OCI-LY7 (cell line): ENCODE results near the gene WNT8A. TPM values are rescaled to one million over a fixed set of nuclear protein-coding genes. Genes with fewer than 3 reads are reported as not detected.

ENCODE experiments used
- BruUV-seq: library from RNA; stranded (reverse); fragments of 400-500 nt; replicated peaks from 2 replicates; lab custom pipeline; 2021; lab: Mats Ljungman, UMichigan
- CTCF ChIA-PET: fragments of 300-600 bp; sonication (Branson Sonifier 250); formaldehyde crosslinking; loops from one replicate; lab custom pipeline; 2022; ENCODE audit warnings: antibody characterized with exemption; ENCODE audit not compliant: unreplicated experiment; lab: Charles Lee
- POLR2A ChIA-PET: fragments of 300-600 bp; sonication (Branson Sonifier 250); formaldehyde crosslinking; loops from one replicate; lab custom pipeline; 2022; ENCODE audit warnings: antibody characterized with exemption; lab: Charles Lee
- DNase-seq: peaks from one replicate; pipeline ENCODE4 v3.0.0-alpha.2; 2015; ENCODE audit warnings: low spot score
- H2AFZ ChIP-seq: fragments of 200-600 bp; sonication (generic), shearing (Covaris generic); 2 replicates; pipeline ENCODE4 v1.6.1; 2014; ENCODE audit warnings: mild to moderate bottlenecking, antibody characterized with exemption, low read length, moderate library complexity
- H3K27ac ChIP-seq: fragments of 200-600 bp; sonication (generic); 2 replicates; pipeline ENCODE4 v1.5.1; 2014; ENCODE audit warnings: mixed run types, low read depth, mild to moderate bottlenecking, moderate library complexity, low read length, inconsistent platforms; ENCODE audit not compliant: poor library complexity, severe bottlenecking
- H3K36me3 ChIP-seq: fragments of 200-600 bp; sonication (generic); 2 replicates; pipeline ENCODE4 v1.6.1; 2014; ENCODE audit warnings: mild to moderate bottlenecking, antibody characterized with exemption, low read length, moderate library complexity, mixed read lengths; ENCODE audit not compliant: insufficient read depth
- H3K4me1 ChIP-seq: fragments of 200-600 bp; sonication (generic); 2 replicates; pipeline ENCODE4 v1.5.1; 2014; ENCODE audit warnings: mild to moderate bottlenecking, low read length; ENCODE audit not compliant: insufficient read depth, poor library complexity, severe bottlenecking
- H3K4me2 ChIP-seq: fragments of 200-600 bp; sonication (generic); 2 replicates; pipeline ENCODE4 v1.6.1; 2014; ENCODE audit warnings: mild to moderate bottlenecking, low read length
- H3K4me3 ChIP-seq: fragments of 200-600 bp; sonication (generic); 2 replicates; pipeline ENCODE4 v1.5.1; 2014; ENCODE audit warnings: mild to moderate bottlenecking, low read depth, low read length; ENCODE audit not compliant: poor library complexity, severe bottlenecking
- H3K79me2 ChIP-seq: fragments of 200-600 bp; sonication (generic); 2 replicates; pipeline ENCODE4 v1.6.1; 2016; ENCODE audit warnings: low read depth, mild to moderate bottlenecking, low read length, moderate library complexity, mixed read lengths; ENCODE audit not compliant: insufficient read depth
- H3K9me2 ChIP-seq: fragments of 200-600 bp; sonication (generic); 2 replicates; pipeline ENCODE4 v1.6.1; 2016; ENCODE audit warnings: mild to moderate bottlenecking, low read length, mixed read lengths; ENCODE audit not compliant: insufficient read depth
- H3K9me3 ChIP-seq: fragments of 200-600 bp; sonication (generic); 2 replicates; pipeline ENCODE4 v1.6.1; 2014; ENCODE audit warnings: mild to moderate bottlenecking, mixed run types, low read length, mixed read lengths
- H4K20me1 ChIP-seq: fragments of 200-600 bp; sonication (generic); 2 replicates; pipeline ENCODE4 v1.6.1; 2014; ENCODE audit warnings: mild to moderate bottlenecking, antibody characterized with exemption, low read length, moderate library complexity, mixed read lengths; ENCODE audit not compliant: insufficient read depth
- EZH2phosphoT487 ChIP-seq: fragments of 200-600 bp; sonication (generic); IDR thresholded peaks from 2 replicates; pipeline ENCODE4 v1.6.1; 2018; ENCODE audit warnings: low read depth, borderline replicate concordance, mild to moderate bottlenecking, mixed run types, antibody characterized with exemption, low read length, moderate library complexity, mixed read lengths
- intact Hi-C: fragments of 100-400 bp; cut with micrococcal nuclease; formaldehyde crosslinking; loops from one replicate; pipeline ENCODE4 v1.10.0; 2022; ENCODE audit not compliant: unreplicated experiment
- total RNA-seq, 2 experiments: library from RNA; depleted of rRNA in 1 of 2; stranded (reverse); fragments of >200 nt in 1 of 2; shearing (Covaris generic) in 1 of 2; gene quantifications; 2 replicates each; pipeline ENCODE4 v1.2.3, GENCODE V29; 2014 to 2022
- TF ChIP-seq, protein P1 (sequence below): fragments of 200-600 bp; sonication (generic); conservative IDR thresholded peaks from 2 replicates; pipeline ENCODE4 v1.5.1; 2014; ENCODE audit warnings: mild to moderate bottlenecking, antibody characterized with exemption, low read length, moderate library complexity, mixed read lengths

The WNT8A gene
- total RNA-seq, 2 experiments from 2014 or later = not detected

DNA sequence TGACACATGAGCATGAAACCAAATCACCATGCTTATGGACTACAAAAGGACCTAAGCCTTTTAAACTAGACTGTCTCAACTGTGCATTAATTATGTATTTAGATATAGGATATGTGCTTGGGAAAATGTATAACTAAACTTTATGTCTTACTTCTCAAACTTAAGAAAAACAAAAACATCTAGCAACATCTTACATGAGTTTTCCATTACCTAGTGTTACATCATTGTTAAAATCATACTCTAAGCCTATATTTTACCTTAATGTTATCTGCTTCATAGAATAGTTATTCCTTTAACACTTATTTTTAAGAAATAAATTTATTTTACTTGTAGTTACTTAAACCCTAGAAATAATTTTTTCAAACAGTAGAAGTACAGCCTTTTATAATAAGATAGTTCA lies 31.4 kb downstream of the WNT8A start:
- Histone ChIP-seq H3K4me2 (no peak overlapping the region), H3K4me3 (no peak overlapping the region), H3K9me2 (no peaks in the 10 kb centered on the region), H3K4me1 (no peaks in the 10 kb centered on the region), H3K79me2 (no peaks in the 10 kb centered on the region), H4K20me1 (no peaks in the 10 kb centered on the region), H3K27ac (no peak overlapping the region), H3K36me3 (no peaks in the 10 kb centered on the region), H2AFZ (no peak overlapping the region), H3K9me3 (no peaks in the 10 kb centered on the region)
- BruUV-seq = no TSS peak
- no peak for TF ChIP-seq EZH2phosphoT487
- TF ChIP-seq, protein P1, sequence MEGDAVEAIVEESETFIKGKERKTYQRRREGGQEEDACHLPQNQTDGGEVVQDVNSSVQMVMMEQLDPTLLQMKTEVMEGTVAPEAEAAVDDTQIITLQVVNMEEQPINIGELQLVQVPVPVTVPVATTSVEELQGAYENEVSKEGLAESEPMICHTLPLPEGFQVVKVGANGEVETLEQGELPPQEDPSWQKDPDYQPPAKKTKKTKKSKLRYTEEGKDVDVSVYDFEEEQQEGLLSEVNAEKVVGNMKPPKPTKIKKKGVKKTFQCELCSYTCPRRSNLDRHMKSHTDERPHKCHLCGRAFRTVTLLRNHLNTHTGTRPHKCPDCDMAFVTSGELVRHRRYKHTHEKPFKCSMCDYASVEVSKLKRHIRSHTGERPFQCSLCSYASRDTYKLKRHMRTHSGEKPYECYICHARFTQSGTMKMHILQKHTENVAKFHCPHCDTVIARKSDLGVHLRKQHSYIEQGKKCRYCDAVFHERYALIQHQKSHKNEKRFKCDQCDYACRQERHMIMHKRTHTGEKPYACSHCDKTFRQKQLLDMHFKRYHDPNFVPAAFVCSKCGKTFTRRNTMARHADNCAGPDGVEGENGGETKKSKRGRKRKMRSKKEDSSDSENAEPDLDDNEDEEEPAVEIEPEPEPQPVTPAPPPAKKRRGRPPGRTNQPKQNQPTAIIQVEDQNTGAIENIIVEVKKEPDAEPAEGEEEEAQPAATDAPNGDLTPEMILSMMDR = no peak
- ChIA-PET CTCF (no interaction called here), POLR2A (no interaction called here)
- DNase-seq = no peak
- intact Hi-C loops = no loop called here

DNA sequence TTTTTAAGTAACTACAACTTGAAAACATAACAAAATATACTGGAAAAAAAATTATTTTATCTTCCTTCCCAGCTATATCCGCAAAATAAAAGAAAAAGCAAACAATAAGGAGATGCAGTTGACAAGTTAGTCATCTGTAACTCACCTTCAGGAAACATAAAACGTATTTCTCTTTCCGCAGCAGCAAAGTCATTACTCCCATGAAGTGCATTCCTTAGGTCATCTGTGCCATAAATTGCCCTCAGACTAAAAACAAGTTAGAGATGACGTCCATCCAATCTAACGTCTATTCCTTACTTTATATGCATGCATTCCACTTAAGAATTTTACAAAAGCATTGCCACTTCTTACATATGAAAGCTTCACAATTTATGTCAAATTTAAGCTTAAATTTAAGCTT lies 44.5 kb downstream of the WNT8A start:
- POLR2A ChIA-PET = interaction anchor here (0.6 kb wide), 2 partner anchors 142 kb away, joined by 4 to 6 read pairs; no protein-coding TSS in a partner anchor
- Histone ChIP-seq H3K36me3 (no peaks in the 10 kb centered on the region), H3K9me2 (no peaks in the 10 kb centered on the region), H3K79me2 (no peaks in the 10 kb centered on the region), H3K4me3 (no peak overlapping the region), H3K27ac (no peak overlapping the region), H4K20me1 (no peaks in the 10 kb centered on the region), H3K4me1 (no peaks in the 10 kb centered on the region), H3K4me2 (no peak overlapping the region), H2AFZ (no peak overlapping the region), H3K9me3 (no peaks in the 10 kb centered on the region)
- no TSS peak for BruUV-seq
- intact Hi-C loops = no loop called here
- DNase-seq = no peak
- TF ChIP-seq EZH2phosphoT487 = no peak
- TF ChIP-seq, protein P1 = no peak
- CTCF ChIA-PET = no interaction called here

DNA sequence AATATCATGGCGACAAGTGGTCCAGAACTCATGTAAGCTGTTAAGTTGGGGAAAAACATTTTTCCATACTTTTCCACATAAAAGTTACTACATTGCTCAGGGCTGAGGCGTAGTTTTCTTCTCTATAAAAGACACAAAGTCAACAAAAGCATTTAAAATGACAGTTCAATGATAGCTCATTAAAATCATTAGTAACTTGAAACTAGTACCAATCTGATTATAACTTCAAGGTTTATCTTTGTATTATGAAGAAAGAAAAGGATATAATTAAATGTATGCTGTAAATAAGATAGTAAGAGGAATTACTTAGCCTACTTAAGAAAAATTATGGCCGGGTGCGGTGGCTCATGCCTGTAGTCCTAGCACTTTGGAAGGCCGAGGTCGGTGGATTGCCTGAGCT lies 45.5 kb downstream of the WNT8A start:
- CTCF ChIA-PET = interaction anchor here (1.0 kb wide), 1 partner anchor 51 kb away, joined by 3 read pairs; no protein-coding TSS in a partner anchor
- Histone ChIP-seq H3K9me3 (no peaks in the 10 kb centered on the region), H3K4me2 (no peak overlapping the region), H3K27ac (no peak overlapping the region), H2AFZ (no peak overlapping the region), H3K9me2 (no peaks in the 10 kb centered on the region), H3K36me3 (no peaks in the 10 kb centered on the region), H3K4me3 (no peak overlapping the region), H4K20me1 (no peaks in the 10 kb centered on the region), H3K4me1 (no peaks in the 10 kb centered on the region), H3K79me2 (no peaks in the 10 kb centered on the region)
- POLR2A ChIA-PET = interaction anchor here (0.6 to 0.9 kb wide), 2 partner anchors 11 to 366 kb away, joined by 3 read pairs; no protein-coding TSS in a partner anchor
- BruUV-seq = no TSS peak
- intact Hi-C loops = no loop called here
- TF ChIP-seq EZH2phosphoT487 = no peak
- TF ChIP-seq, protein P1 = no peak
- DNase-seq = no peak
